ENCODE measurements around the gene COL4A3. TPM values are rescaled to one million over a fixed set of nuclear protein-coding genes. Genes with fewer than 3 reads are reported as not detected.
A peak's percentile ranks its signal among the peaks of the same experiment; 100 is the strongest.
"Not testable (repeated sequence)": the region's sequence is repeated elsewhere in the genome, so short reads cannot be mapped to it uniquely, and the experiment has no call there.

COL4A3 gene
- total RNA-seq, 1 experiment from 2014 or later: 17.6 TPM

GRCh38 chr2:227163485-227163997 is 883 bp upstream of the COL4A3 start:
- no peak for TF ChIP-seq CTCF (IDR thresholded peaks at IDR 0.05; ENCODE audit: unreplicated experiment)
- BruUV-seq (replicated peaks): no TSS peak
- H3K4me3 Mint-ChIP-seq (ENCODE audit: low read depth, unreplicated experiment): peak overlapping the region; percentile 90
- H3K4me1 Mint-ChIP-seq (ENCODE audit: low read depth, unreplicated experiment): peaks cover 39% of the 10 kb centered on the region
- H3K27me3 Mint-ChIP-seq (ENCODE audit: unreplicated experiment): no peaks in the 10 kb centered on the region
- CTCF ChIA-PET: interaction anchor here (1.0 to 1.4 kb wide), 4 partner anchors 10 to 75 kb away, joined by 3 to 5 read pairs (median 4); no protein-coding TSS in a partner anchor
- intact Hi-C loops (cut with micrococcal nuclease; ENCODE audit: unreplicated experiment): no loop called here
- peaks cover 22% of the 10 kb centered on the region for H3K36me3 Mint-ChIP-seq (ENCODE audit: insufficient read depth, unreplicated experiment)
- peak; percentile 46 for DNase-seq
- peak overlapping the region; percentile 64 for H3K27ac Mint-ChIP-seq (ENCODE audit: unreplicated experiment)
- H3K9me3 Mint-ChIP-seq (ENCODE audit: low read depth, unreplicated experiment): no peaks in the 10 kb centered on the region

- Mint-ChIP-seq H3K27me3 (ENCODE audit: unreplicated experiment) (no peaks in the 10 kb centered on the region), H3K36me3 (ENCODE audit: insufficient read depth, unreplicated experiment) (peaks cover 22% of the 10 kb centered on the region), H3K4me3 (ENCODE audit: low read depth, unreplicated experiment) (peak overlapping the region; percentile 90), H3K27ac (ENCODE audit: unreplicated experiment) (no peak overlapping the region), H3K4me1 (ENCODE audit: low read depth, unreplicated experiment) (peaks cover 39% of the 10 kb centered on the region), H3K9me3 (ENCODE audit: low read depth, unreplicated experiment) (no peaks in the 10 kb centered on the region)
- no peak for TF ChIP-seq CTCF (IDR thresholded peaks at IDR 0.05; ENCODE audit: unreplicated experiment)
- DNase-seq: peak; percentile 49
- CTCF ChIA-PET: interaction anchor here (0.5 to 1.0 kb wide), 2 partner anchors 12 to 123 kb away, joined by 3 to 4 read pairs; no protein-coding TSS in a partner anchor
- intact Hi-C loops (cut with micrococcal nuclease; ENCODE audit: unreplicated experiment): loop anchor here (2.0 kb wide), 1 partner anchor 16 kb away; no protein-coding TSS in a partner anchor
- no TSS peak for BruUV-seq (replicated peaks)
These were observed 403 bp downstream of the COL4A3 start for GRCh38 chr2:227164763-227165291.

GRCh38 chr2:227171779-227172178 is 7.4 kb downstream of the COL4A3 start:
- H3K27ac Mint-ChIP-seq (ENCODE audit: unreplicated experiment); H3K4me3 Mint-ChIP-seq (ENCODE audit: low read depth, unreplicated experiment); H3K27me3 Mint-ChIP-seq (ENCODE audit: unreplicated experiment); H3K9me3 Mint-ChIP-seq (ENCODE audit: low read depth, unreplicated experiment); intact Hi-C loops (cut with micrococcal nuclease; ENCODE audit: unreplicated experiment); DNase-seq; BruUV-seq (replicated peaks); H3K36me3 Mint-ChIP-seq (ENCODE audit: insufficient read depth, unreplicated experiment); H3K4me1 Mint-ChIP-seq (ENCODE audit: low read depth, unreplicated experiment); CTCF ChIA-PET: not testable (repeated sequence)

GRCh38 chr2:227177592-227178336 is 13.3 kb downstream of the COL4A3 start:
- H3K27ac Mint-ChIP-seq (ENCODE audit: unreplicated experiment): peak overlapping the region; percentile 91
- TF ChIP-seq CTCF (IDR thresholded peaks at IDR 0.05; ENCODE audit: unreplicated experiment): no peak
- peak; percentile 58 for DNase-seq
- H3K27me3 Mint-ChIP-seq (ENCODE audit: unreplicated experiment): no peaks in the 10 kb centered on the region
- intact Hi-C loops (cut with micrococcal nuclease; ENCODE audit: unreplicated experiment): no loop called here
- H3K4me3 Mint-ChIP-seq (ENCODE audit: low read depth, unreplicated experiment): no peak overlapping the region
- H3K9me3 Mint-ChIP-seq (ENCODE audit: low read depth, unreplicated experiment): no peaks in the 10 kb centered on the region
- BruUV-seq (replicated peaks): no TSS peak
- CTCF ChIA-PET: interaction anchor here (0.6 kb wide), 2 partner anchors 14 to 179 kb away, joined by 3 to 4 read pairs; partner anchors contain the start of genes COL4A3 and COL4A4
- H3K36me3 Mint-ChIP-seq (ENCODE audit: insufficient read depth, unreplicated experiment): no peaks in the 10 kb centered on the region
- H3K4me1 Mint-ChIP-seq (ENCODE audit: low read depth, unreplicated experiment): peaks cover 44% of the 10 kb centered on the region
